ENCODE results near the gene STON2. TPM values are rescaled to one million over a fixed set of nuclear protein-coding genes. Genes with fewer than 3 reads are reported as not detected.

STON2 gene
- total and polyA plus RNA-seq, 2 of the 8 experiments (the other 6 are each of a cell fraction or from before 2014, with no cell fraction given), result 8.9 to 50.0 TPM

DNA sequence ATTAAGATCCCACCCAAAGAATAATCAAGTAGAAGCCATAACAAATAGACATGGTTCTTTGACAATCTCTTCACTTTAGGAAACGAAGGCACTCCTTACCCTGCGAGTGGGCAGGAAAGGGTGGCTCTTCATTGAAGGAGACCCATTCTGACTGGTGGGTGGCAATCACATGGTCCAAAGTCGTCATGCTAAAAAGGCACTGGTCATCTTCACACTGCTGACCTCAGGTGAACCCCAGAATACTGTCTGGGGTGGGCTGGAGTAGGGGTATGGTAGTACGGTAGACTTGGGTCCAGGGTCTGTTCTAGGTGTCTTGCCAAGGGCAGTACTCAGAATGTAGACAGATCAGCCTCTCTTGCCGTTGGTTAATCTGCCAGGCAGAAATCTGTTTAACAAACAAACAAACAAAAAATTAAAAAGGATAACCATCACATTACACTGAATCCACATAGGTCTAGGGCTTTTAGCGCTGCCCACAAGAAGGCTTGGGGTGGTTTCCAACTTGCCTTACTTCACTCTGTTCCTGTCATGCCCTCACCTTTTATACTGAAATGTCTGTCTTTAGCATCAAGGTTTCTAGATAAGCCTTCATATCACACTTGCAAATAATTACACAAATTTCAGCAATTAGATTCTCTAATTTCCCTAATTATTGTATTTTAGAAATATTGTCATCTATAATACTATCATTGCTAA, 1.8 kb downstream of the STON2 start (continued):
- TF ChIP-seq SP4 (IDR thresholded peaks at IDR 0.05; ENCODE audit: low read length) (no peak), BCL11A (IDR thresholded peaks at IDR 0.05; ENCODE audit: low read depth in 2 of 2, low read length in 2 of 2) (no peak), TCF12 (IDR thresholded peaks at IDR 0.05; ENCODE audit: low read depth, low read length) (no peak), HDAC2 (IDR thresholded peaks at IDR 0.05; ENCODE audit: borderline replicate concordance in 1 of 2, low read depth in 2 of 2, low read length in 2 of 2) (no peak)

Data from H1 (cell line).